ENCODE data around the gene SHH. TPM values are rescaled to one million over a fixed set of nuclear protein-coding genes. Genes with fewer than 3 reads are reported as not detected.

The SHH gene
- total RNA-seq, 6 experiments from 2014 or later: 6.8 to 18.6 (median 12.4) TPM

GRCh38 chr7:155796381-155797261 is 15.6 kb downstream of the SHH start:
- TF ChIP-seq POLR2A (IDR thresholded peaks at IDR 0.05): no peak
- peak; percentile 89 to 92 (median 90) for TF ChIP-seq CTCF (IDR thresholded peaks at IDR 0.05)
- intact Hi-C loops (cut with DNase I): loop anchor here (10.0 kb wide), 2 partner anchors 668 to 678 kb away; no protein-coding TSS in a partner anchor
- H3K4me1 ChIP-seq: peaks cover 0 to 9% (median 0%) of the 10 kb centered on the region in 4 donors
- 39% methylated on average over 11 of the region's 60 CpGs for WGBS (ENCODE audit: insufficient coverage, low coverage, low lambda C conversion rate, missing lambda C conversion rate)
- H3K4me3 ChIP-seq: peak overlapping the region; percentile 32 to 60 (median 45)
- DNase-seq (peak; percentile 71 to 80 (median 78)), ATAC-seq (peak; percentile 90 to 96 (median 94))
- no peaks in the 10 kb centered on the region for H3K9me3 ChIP-seq
- no peaks in the 10 kb centered on the region for H3K36me3 ChIP-seq
- peak overlapping the region in 2 of 3 donors; percentile 52 to 73 for H3K27ac ChIP-seq
- no peaks in the 10 kb centered on the region for H3K27me3 ChIP-seq

DNA sequence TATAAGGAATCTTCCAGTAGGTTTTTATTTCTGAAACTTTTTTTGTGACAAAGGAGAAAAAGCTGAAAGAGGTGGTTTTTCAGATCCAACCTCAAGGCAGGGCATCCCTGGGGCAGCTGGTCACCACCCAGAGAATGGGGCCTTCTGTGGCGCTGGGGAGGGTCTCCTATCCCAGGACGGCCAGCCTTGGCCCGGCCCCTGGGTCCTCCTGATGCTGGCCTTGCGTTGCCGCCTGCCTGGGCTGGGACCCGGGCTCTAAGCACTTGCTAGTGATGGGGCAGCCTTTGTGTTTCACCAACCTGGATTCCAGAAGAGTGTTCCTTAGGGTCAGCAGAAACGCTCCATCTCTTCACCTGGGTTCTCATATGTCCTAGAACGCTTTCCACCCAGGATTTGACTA is 16.3 kb downstream of the SHH start:
- ATAC-seq (no peak), DNase-seq (peak in 1 of 3 donors; percentile 14)
- WGBS (ENCODE audit: insufficient coverage, low coverage, low lambda C conversion rate, missing lambda C conversion rate): no CpG with 5 or more reads among the region's 8 CpGs
- no peaks in the 10 kb centered on the region for H3K27me3 ChIP-seq
- H3K9me3 ChIP-seq: no peaks in the 10 kb centered on the region
- H3K4me1 ChIP-seq: peaks cover 0 to 3% (median 0%) of the 10 kb centered on the region in 4 donors
- no peaks in the 10 kb centered on the region for H3K36me3 ChIP-seq
- H3K4me3 ChIP-seq: no peak overlapping the region
- intact Hi-C loops (cut with DNase I): loop anchor here (10.0 kb wide), 2 partner anchors 669 to 679 kb away; no protein-coding TSS in a partner anchor
- TF ChIP-seq CTCF (IDR thresholded peaks at IDR 0.05) (no peak), POLR2A (IDR thresholded peaks at IDR 0.05) (no peak)
- H3K27ac ChIP-seq: no peak overlapping the region

DNA sequence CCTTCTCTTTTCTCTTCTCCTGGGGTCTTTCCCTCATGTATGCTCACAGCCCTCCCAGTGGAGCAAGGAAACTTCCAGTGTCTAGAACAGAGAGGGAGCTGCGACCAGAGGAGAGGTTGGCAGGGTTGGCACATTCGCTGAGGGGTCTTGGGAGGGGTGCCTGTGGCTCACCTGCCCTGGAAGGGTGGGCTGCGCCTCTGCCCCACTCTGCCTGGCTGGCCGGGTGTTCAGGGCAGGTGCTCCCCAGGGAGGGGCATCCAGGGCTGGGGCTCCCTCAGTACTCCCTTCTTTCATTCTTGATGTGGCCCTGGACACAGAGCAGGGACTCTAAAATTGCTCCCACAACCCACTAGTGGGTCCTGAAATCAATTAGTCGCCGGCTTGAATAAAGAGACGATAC is 16.9 kb downstream of the SHH start:
- H3K27me3 ChIP-seq: no peaks in the 10 kb centered on the region
- H3K4me3 ChIP-seq: no peak overlapping the region
- peaks cover 0 to 3% (median 0%) of the 10 kb centered on the region in 4 donors for H3K4me1 ChIP-seq
- no peaks in the 10 kb centered on the region for H3K9me3 ChIP-seq
- TF ChIP-seq POLR2A (IDR thresholded peaks at IDR 0.05): no peak
- no peak for TF ChIP-seq CTCF (IDR thresholded peaks at IDR 0.05)
- DNase-seq: peak in 2 of 3 donors; percentile 14 to 46
- 74% methylated on average over 4 of the region's 7 CpGs for WGBS (ENCODE audit: insufficient coverage, low coverage, low lambda C conversion rate, missing lambda C conversion rate)
- no peak for ATAC-seq
- no peaks in the 10 kb centered on the region for H3K36me3 ChIP-seq
- H3K27ac ChIP-seq: no peak overlapping the region
- intact Hi-C loops (cut with DNase I): loop anchor here (10.0 kb wide), 2 partner anchors 669 to 679 kb away; no protein-coding TSS in a partner anchor

DNA sequence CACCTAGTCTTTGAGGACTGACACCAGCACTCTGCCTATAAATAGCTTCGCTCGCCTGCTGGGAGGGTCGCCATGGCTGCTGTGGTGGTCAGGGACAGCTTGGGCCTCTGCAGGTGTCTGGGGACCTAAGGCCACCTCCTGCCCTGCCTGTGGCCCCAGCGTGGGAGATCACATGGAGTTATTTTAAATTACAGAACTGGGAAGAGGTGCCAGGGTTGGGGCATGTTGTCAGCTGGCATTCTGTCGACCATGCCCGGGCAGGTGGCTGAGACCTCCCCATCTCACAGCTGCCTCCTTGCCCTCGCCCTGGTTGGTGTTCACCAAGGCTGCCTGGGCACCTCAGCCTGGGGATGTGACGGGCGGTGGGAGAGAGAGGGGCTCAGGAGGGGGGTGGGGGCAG is 18.1 kb downstream of the SHH start:
- intact Hi-C loops (cut with DNase I): loop anchor here (10.0 kb wide), 2 partner anchors 671 to 681 kb away; no protein-coding TSS in a partner anchor
- no peak for ATAC-seq
- Histone ChIP-seq H3K4me1 (no peaks in the 10 kb centered on the region), H3K27me3 (no peaks in the 10 kb centered on the region), H3K9me3 (no peaks in the 10 kb centered on the region), H3K27ac (no peak overlapping the region), H3K36me3 (no peaks in the 10 kb centered on the region), H3K4me3 (no peak overlapping the region)
- peak in 1 of 3 donors; percentile 40 for DNase-seq
- TF ChIP-seq CTCF (IDR thresholded peaks at IDR 0.05) (no peak), POLR2A (IDR thresholded peaks at IDR 0.05) (no peak)
- 90% methylated on average over 4 of the region's 9 CpGs for WGBS (ENCODE audit: insufficient coverage, low coverage, low lambda C conversion rate, missing lambda C conversion rate)
